HCT116 (cell line): Measurements from ENCODE around the gene FNDC1. TPM values are rescaled to one million over a fixed set of nuclear protein-coding genes. Genes with fewer than 3 reads are reported as not detected.

Experiments
- ATAC-seq: fragments of 200-7000 bp; cut with Tn5 transposase; 2 replicates; pipeline ENCODE4 v1.9.1; 2020; ENCODE audit warnings: mild to moderate bottlenecking, moderate library complexity
- BruUV-seq: library from RNA; stranded (reverse); fragments of 400-500 nt; replicated peaks from 2 replicates; lab custom pipeline; 2021; lab: Mats Ljungman, UMichigan
- CTCF ChIA-PET: fragments of 300-600 bp; sonication (Branson Sonifier 250); formaldehyde crosslinking; loops from one replicate; lab custom pipeline; 2021; ENCODE audit warnings: antibody characterized with exemption; lab: Charles Lee
- POLR2A ChIA-PET: fragments of 300-600, 350-600 bp; sonication (Branson Sonifier 250); formaldehyde crosslinking; loops from one replicate; lab custom pipeline; 2021; ENCODE audit warnings: antibody characterized with exemption; lab: Charles Lee
- RAD21 ChIA-PET, 2 experiments: fragments of 300-600 bp; sonication (Branson Sonifier 250); formaldehyde crosslinking; loops; one replicate each; lab custom pipeline; 2023; ENCODE audit warnings: low total read pairs in 2 of 2; ENCODE audit not compliant: uncharacterized antibody in 2 of 2, unreplicated experiment in 2 of 2, low non-redundant PET in 1 of 2; lab: Charles Lee
- DNase-seq: peaks from one replicate; pipeline ENCODE4 v3.0.0-alpha.2; 2010; ENCODE audit warnings: low read depth, low spot score
- H2AFZ ChIP-seq: fragments of 200-600 bp; shearing (Covaris generic), sonication (generic); 2 replicates; pipeline ENCODE4 v1.6.1; 2017; ENCODE audit warnings: low read depth, mixed run types, mixed read lengths, antibody characterized with exemption, low read length; ENCODE audit not compliant: poor library complexity, severe bottlenecking
- H3K27ac ChIP-seq: 2 replicates; pipeline ENCODE4 v1.5.1; 2012; ENCODE audit warnings: low read depth, low read length
- H3K27me3 ChIP-seq: fragments of 200-600 bp; sonication (generic); 2 replicates; pipeline ENCODE4 v1.6.1; 2016; ENCODE audit warnings: mixed run types, low read length, mixed read lengths; ENCODE audit not compliant: insufficient read depth
- H3K36me3 ChIP-seq, 2 experiments: fragments of 200-500 bp in 1 of 2; fragments of 200-600 bp in 1 of 2; sonication (Bioruptor generic) in 1 of 2; sonication (generic) in 1 of 2; 2 replicates each; pipeline versions ENCODE4 v1.5.1 to v1.6.1; 2014 to 2016; ENCODE audit warnings: low read length in 2 of 2, inconsistent platforms in 1 of 2, mixed read lengths in 1 of 2, mixed run types in 1 of 2; ENCODE audit not compliant: insufficient read depth in 2 of 2, control insufficient read depth in 1 of 2
- H3K4me1 ChIP-seq, 2 experiments: fragments of 200-600 bp in 1 of 2; sonication (generic) in 1 of 2; 2 replicates each; pipeline versions ENCODE4 v1.5.1 to v1.6.1; 2012 to 2017; ENCODE audit warnings: low read length in 2 of 2, inconsistent platforms in 1 of 2, mild to moderate bottlenecking in 1 of 2, mixed read lengths in 1 of 2, mixed run types in 1 of 2, moderate library complexity in 1 of 2; ENCODE audit not compliant: insufficient read depth in 2 of 2, control insufficient read depth in 1 of 2
- H3K4me2 ChIP-seq: fragments of 200-600 bp; sonication (generic); 2 replicates; pipeline ENCODE4 v1.6.1; 2017; ENCODE audit warnings: mixed run types, low read length, mixed read lengths
- H3K4me3 ChIP-seq, 2 experiments: fragments of 200-600 bp in 1 of 2; sonication (generic) in 1 of 2; replicated peaks in 1 of 2; 2 replicates each; pipeline ENCODE4 v1.5.1; 2011 to 2016; ENCODE audit warnings: low read length in 2 of 2, control low read depth in 1 of 2, low read depth in 1 of 2, mild to moderate bottlenecking in 1 of 2, mixed read lengths in 1 of 2, mixed run types in 1 of 2
- H3K79me2 ChIP-seq: fragments of 200-600 bp; sonication (generic); 2 replicates; pipeline ENCODE4 v1.6.1; 2017; ENCODE audit warnings: mild to moderate bottlenecking, mixed run types, low read length, moderate library complexity, mixed read lengths; ENCODE audit not compliant: insufficient read depth
- H3K9ac ChIP-seq: fragments of 200-600 bp; sonication (generic); 2 replicates; pipeline ENCODE4 v1.6.1; 2016; ENCODE audit warnings: low read length, mixed read lengths
- H3K9me2 ChIP-seq: fragments of 200-600 bp; sonication (generic), shearing (Covaris generic); 2 replicates; pipeline ENCODE4 v1.6.1; 2017; ENCODE audit warnings: mixed run types, mild to moderate bottlenecking, moderate library complexity; ENCODE audit not compliant: insufficient read depth
- H3K9me3 ChIP-seq, 2 experiments: fragments of 200-500 bp in 1 of 2; fragments of 200-600 bp in 1 of 2; sonication (Bioruptor generic) in 1 of 2; sonication (generic) in 1 of 2; 2 replicates each; pipeline ENCODE4 v1.6.1; 2014 to 2017; ENCODE audit warnings: low read length in 2 of 2, mixed read lengths in 2 of 2, inconsistent platforms in 1 of 2, low read depth in 1 of 2, mild to moderate bottlenecking in 1 of 2, mixed run types in 1 of 2, moderate library complexity in 1 of 2; ENCODE audit not compliant: control insufficient read depth in 1 of 2, insufficient read depth in 1 of 2
- H4K20me1 ChIP-seq: fragments of 200-600 bp; sonication (generic), shearing (Covaris generic); 2 replicates; pipeline ENCODE4 v1.6.1; 2017; ENCODE audit warnings: mixed run types, mild to moderate bottlenecking, moderate library complexity; ENCODE audit not compliant: insufficient read depth
- ELF1 ChIP-seq: IDR thresholded peaks from 2 replicates; pipeline ENCODE4 v1.6.1; 2012; ENCODE audit warnings: low read depth, borderline replicate concordance
- EZH2 ChIP-seq: fragments of 200-600 bp; sonication (generic); IDR thresholded peaks from 2 replicates; pipeline ENCODE4 v1.6.1; 2017; ENCODE audit warnings: antibody characterized with exemption, mixed run types
- JUND ChIP-seq: IDR thresholded peaks from 2 replicates; pipeline ENCODE4 v1.6.1; 2012
- POLR2A ChIP-seq: IDR thresholded peaks from 2 replicates; pipeline ENCODE4 v1.7.0; 2011; ENCODE audit warnings: borderline replicate concordance; ENCODE audit not compliant: insufficient read depth, insufficient read length; ENCODE audit errors: extremely low read depth
- REST ChIP-seq: IDR thresholded peaks from 2 replicates; pipeline ENCODE4 v1.6.1; 2012; ENCODE audit warnings: low read depth
- SIN3A ChIP-seq: IDR thresholded peaks from 2 replicates; pipeline ENCODE4 v1.6.1; 2012; ENCODE audit warnings: low read depth
- TCF7L2 ChIP-seq: IDR thresholded peaks from 2 replicates; pipeline ENCODE4 v1.7.0; 2011; ENCODE audit warnings: borderline replicate concordance, inconsistent platforms; ENCODE audit not compliant: insufficient read depth, insufficient read length; ENCODE audit errors: extremely low read depth
- ZBTB33 ChIP-seq: IDR thresholded peaks from 2 replicates; pipeline ENCODE4 v1.6.1; 2011; ENCODE audit warnings: mild to moderate bottlenecking, low read length, moderate library complexity; ENCODE audit not compliant: insufficient replicate concordance; ENCODE audit errors: extremely low read depth
- intact Hi-C: fragments of 100-400 bp; cut with micrococcal nuclease; formaldehyde crosslinking; loops from 2 replicates; pipeline ENCODE4 v1.10.0; 2022
- total RNA-seq: library from RNA; stranded (reverse); gene quantifications from one replicate; pipeline ENCODE4 v1.2.1, GENCODE V29; 2021; ENCODE audit not compliant: unreplicated experiment

FNDC1 gene
- total RNA-seq, 1 experiment from 2014 or later, result 0.07 TPM

GRCh38 chr6:159131709-159132108, 37.5 kb upstream of the FNDC1 start:
- intact Hi-C loops, result no loop called here
- no peak overlapping the region for H3K4me3 ChIP-seq
- DNase-seq (no peak), ATAC-seq (no peak)
- no peaks in the 10 kb centered on the region for H3K27me3 ChIP-seq
- H2AFZ ChIP-seq, result no peak overlapping the region
- no peaks in the 10 kb centered on the region for H3K79me2 ChIP-seq
- peaks cover 0 to 12% of the 10 kb centered on the region in 2 experiments; a peak in 2 of 4 replicates for H3K4me1 ChIP-seq
- no peaks in the 10 kb centered on the region for H3K9me3 ChIP-seq
- H3K9ac ChIP-seq, result no peak overlapping the region
- no TSS peak for BruUV-seq
- no peaks in the 10 kb centered on the region for H3K9me2 ChIP-seq
- H3K36me3 ChIP-seq, result no peaks in the 10 kb centered on the region
- H3K27ac ChIP-seq, result no peak overlapping the region
- ChIA-PET POLR2A (no interaction called here), RAD21 (no interaction called here), CTCF (no interaction called here)
- no peaks in the 10 kb centered on the region for H4K20me1 ChIP-seq
- no peak overlapping the region for H3K4me2 ChIP-seq
- TF ChIP-seq ELF1 (no peak), JUND (no peak), TCF7L2 (no peak), EZH2 (no peak), REST (no peak), SIN3A (no peak), POLR2A (no peak), ZBTB33 (no peak)
